HepG2 (cell line): Measurements from ENCODE around the gene CNOT8. TPM values are rescaled to one million over a fixed set of nuclear protein-coding genes. Genes with fewer than 3 reads are reported as not detected.

Source experiments
- ARNT ChIP-seq: fragments of 450-650 bp; IDR thresholded peaks from 2 replicates; pipeline ENCODE4 v1.6.1; 2017
- CAMTA2 ChIP-seq: sonication (generic); formaldehyde crosslinking; IDR thresholded peaks from 2 replicates; pipeline ENCODE4 v1.4.0; 2020; ENCODE audit warnings: mild to moderate bottlenecking, missing genetic modification reagents, borderline replicate concordance
- CBFB ChIP-seq: sonication (generic); formaldehyde crosslinking; IDR thresholded peaks from 2 replicates; pipeline ENCODE4 v1.4.0; 2020; ENCODE audit warnings: missing genetic modification reagents
- CEBPB ChIP-seq: IDR thresholded peaks from 2 replicates; pipeline ENCODE4 v1.6.1; 2011; ENCODE audit warnings: low read depth, low read length, improper control_type of control experiment, borderline replicate concordance
- ESRRA ChIP-seq: sonication (generic); formaldehyde crosslinking; IDR thresholded peaks from 2 replicates; pipeline ENCODE4 v1.5.1; 2020; ENCODE audit warnings: mild to moderate bottlenecking, low read depth, missing genetic modification reagents
- IRF2 ChIP-seq: IDR thresholded peaks from 2 replicates; pipeline ENCODE4 v1.6.1; 2018; ENCODE audit warnings: missing genetic modification reagents, missing compliant biosample characterization
- MEIS2 ChIP-seq: sonication (generic); formaldehyde crosslinking; IDR thresholded peaks from 2 replicates; pipeline ENCODE4 v1.9.0; 2021; ENCODE audit warnings: mild to moderate bottlenecking, missing genetic modification reagents
- NAIF1 ChIP-seq: sonication (generic); formaldehyde crosslinking; IDR thresholded peaks from 2 replicates; pipeline ENCODE4 v1.5.0; 2020; ENCODE audit warnings: mild to moderate bottlenecking, missing genetic modification reagents, borderline replicate concordance
- NCOR1 ChIP-seq: fragments of 200-600 bp; sonication (generic); IDR thresholded peaks from 2 replicates; pipeline ENCODE4 v1.7.0; 2017; ENCODE audit warnings: antibody characterized with exemption, low read length, borderline replicate concordance
- RFX3 ChIP-seq: IDR thresholded peaks from 2 replicates; pipeline ENCODE4 v1.6.1; 2016; ENCODE audit warnings: missing biosample characterization, missing genetic modification reagents
- SAFB2 ChIP-seq: sonication (generic); formaldehyde crosslinking; IDR thresholded peaks from 2 replicates; pipeline ENCODE4 v1.5.1; 2020; ENCODE audit warnings: missing genetic modification reagents, low read depth, mild to moderate bottlenecking, borderline replicate concordance
- SIX1 ChIP-seq: sonication (generic); formaldehyde crosslinking; IDR thresholded peaks from 2 replicates; pipeline ENCODE4 v1.4.0; 2020; ENCODE audit warnings: missing genetic modification reagents, borderline replicate concordance
- TBL1XR1 ChIP-seq: fragments of 150-350 bp; IDR thresholded peaks from 2 replicates; pipeline ENCODE4 v1.6.1; 2014; ENCODE audit warnings: borderline replicate concordance, low read length; ENCODE audit not compliant: partially characterized antibody
- WIZ ChIP-seq: sonication (generic); formaldehyde crosslinking; IDR thresholded peaks from 2 replicates; pipeline ENCODE4 v1.5.1; 2020; ENCODE audit warnings: mild to moderate bottlenecking, missing genetic modification reagents
- ZMAT3 ChIP-seq: sonication (generic); formaldehyde crosslinking; conservative IDR thresholded peaks from 2 replicates; pipeline ENCODE4 v1.7.0; 2021; ENCODE audit warnings: missing genetic modification reagents
- ZNF230 ChIP-seq: sonication (generic); formaldehyde crosslinking; IDR thresholded peaks from 2 replicates; pipeline ENCODE4 v1.4.0; 2020; ENCODE audit warnings: mild to moderate bottlenecking, missing genetic modification reagents
- ZNF251 ChIP-seq: sonication (generic); formaldehyde crosslinking; IDR thresholded peaks from 2 replicates; pipeline ENCODE4 v1.9.0; 2021; ENCODE audit warnings: mild to moderate bottlenecking, missing genetic modification reagents
- ZNF570 ChIP-seq: sonication (generic); formaldehyde crosslinking; IDR thresholded peaks from 2 replicates; pipeline ENCODE4 v1.4.0; 2020; ENCODE audit warnings: mild to moderate bottlenecking, missing genetic modification reagents, borderline replicate concordance
- ZNF7 ChIP-seq: IDR thresholded peaks from 2 replicates; pipeline ENCODE4 v1.6.1; 2016; ENCODE audit warnings: missing biosample characterization, missing genetic modification reagents
- ZNF772 ChIP-seq: sonication (generic); formaldehyde crosslinking; IDR thresholded peaks from 2 replicates; pipeline ENCODE4 v1.5.0; 2020; ENCODE audit warnings: mild to moderate bottlenecking, missing genetic modification reagents
- ZNF816 ChIP-seq: sonication (generic); formaldehyde crosslinking; IDR thresholded peaks from 2 replicates; pipeline ENCODE4 v1.8.0; 2022; ENCODE audit warnings: missing genetic modification reagents, mild to moderate bottlenecking, borderline replicate concordance
- polyA plus RNA-seq, 8 experiments: library from polyadenylated mRNA; depleted of rRNA in 3 of 8; stranded (reverse) in 7 of 8; unstranded in 1 of 8; fragments of >200 nt; fragmentation: Illumina TruSeq in 4 of 8; extraction: Trizol in 4 of 8; gene quantifications; 2 replicates each; pipeline versions ENCODE4 v1.2.1 to v1.2.3, GENCODE V29; 2011 to 2016; ENCODE audit warnings: low read depth in 4 of 8, missing spikeins in 1 of 8, mixed read lengths in 1 of 8; ENCODE audit not compliant: insufficient read depth in 1 of 8
- total RNA-seq, 5 experiments: library from RNA; depleted of rRNA; stranded (reverse); fragments of >200 nt; fragmentation: Illumina TruSeq; extraction: Trizol; gene quantifications; 2 replicates each; pipeline ENCODE4 v1.2.3, GENCODE V29; 2016; ENCODE audit warnings: low read depth in 1 of 5
- TF ChIP-seq, protein P1 (sequence below): IDR thresholded peaks from 2 replicates; pipeline ENCODE4 v1.6.1; 2016; ENCODE audit warnings: missing compliant biosample characterization, missing genetic modification reagents, borderline replicate concordance
- TF ChIP-seq, protein P2 (sequence below), 2 experiments: fragments of 450-650 bp in 1 of 2; sonication (generic) in 1 of 2; formaldehyde crosslinking; IDR thresholded peaks; 2 replicates each; pipeline versions ENCODE4 v1.5.0 to v1.8.0; 2020 to 2022; ENCODE audit warnings: mild to moderate bottlenecking in 1 of 2, missing genetic modification reagents in 1 of 2
- TF ChIP-seq, protein P3 (sequence below): sonication (generic); formaldehyde crosslinking; conservative IDR thresholded peaks from 2 replicates; pipeline ENCODE4 v1.4.0; 2020; ENCODE audit warnings: missing genetic modification reagents
- TF ChIP-seq, protein P4 (sequence below): sonication (generic); formaldehyde crosslinking; IDR thresholded peaks from 2 replicates; pipeline ENCODE4 v1.5.0; 2020; ENCODE audit warnings: mild to moderate bottlenecking, missing genetic modification reagents

CNOT8 gene
- total and polyA plus RNA-seq, 2 of the 13 experiments (the other 11 are each of a cell fraction or from before 2014, with no cell fraction given), result 37.1 to 74.9 TPM

DNA sequence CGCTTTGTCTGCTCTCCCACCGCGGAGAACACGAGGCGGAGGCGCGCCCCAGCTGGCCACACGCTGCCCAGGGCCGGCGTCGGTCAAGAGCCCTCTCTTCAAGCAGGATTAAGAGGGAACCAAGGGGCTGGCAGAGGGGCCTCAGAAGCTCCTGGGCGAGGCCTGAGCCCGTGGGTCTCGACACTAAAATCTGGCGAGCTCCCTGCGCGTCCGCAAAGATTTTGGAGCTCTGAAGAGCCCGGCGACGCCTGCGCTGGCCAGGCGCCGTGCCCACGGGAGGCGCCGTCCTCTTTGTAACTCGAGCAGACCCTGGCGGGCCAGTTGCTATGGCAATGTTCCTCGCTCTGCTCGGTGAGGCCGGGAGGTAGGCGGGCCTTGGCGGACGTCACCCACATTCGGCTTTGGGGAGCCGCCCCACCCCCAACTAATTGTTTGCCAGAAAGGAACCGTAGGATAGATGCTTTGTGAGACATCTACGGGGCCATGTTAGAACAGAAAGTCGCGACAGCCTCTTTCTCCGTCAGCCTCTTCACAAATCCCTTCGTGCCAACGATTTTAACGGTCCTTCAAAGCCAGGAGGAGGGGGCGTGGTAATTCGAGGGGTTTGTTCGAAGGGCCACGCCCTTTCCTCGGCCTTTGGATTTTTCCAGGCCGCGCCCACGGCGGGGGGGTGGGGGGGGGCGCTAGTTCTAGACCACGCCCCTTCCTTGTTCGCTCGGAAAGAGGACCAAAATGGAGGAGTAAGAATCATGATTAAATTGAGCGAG, 714 bp upstream of the CNOT8 start (continued):
- no peak for TF ChIP-seq TBL1XR1
- TF ChIP-seq IRF2 (CRISPR knock-in tag), result no peak
- no peak for TF ChIP-seq ZNF251 (CRISPR knock-in tag)
- TF ChIP-seq MEIS2 (CRISPR knock-in tag), result peak; percentile 68
- TF ChIP-seq, protein P1, sequence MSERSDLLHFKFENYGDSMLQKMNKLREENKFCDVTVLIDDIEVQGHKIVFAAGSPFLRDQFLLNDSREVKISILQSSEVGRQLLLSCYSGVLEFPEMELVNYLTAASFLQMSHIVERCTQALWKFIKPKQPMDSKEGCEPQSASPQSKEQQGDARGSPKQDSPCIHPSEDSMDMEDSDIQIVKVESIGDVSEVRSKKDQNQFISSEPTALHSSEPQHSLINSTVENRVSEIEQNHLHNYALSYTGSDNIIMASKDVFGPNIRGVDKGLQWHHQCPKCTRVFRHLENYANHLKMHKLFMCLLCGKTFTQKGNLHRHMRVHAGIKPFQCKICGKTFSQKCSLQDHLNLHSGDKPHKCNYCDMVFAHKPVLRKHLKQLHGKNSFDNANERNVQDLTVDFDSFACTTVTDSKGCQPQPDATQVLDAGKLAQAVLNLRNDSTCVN (CRISPR knock-in tag), result no peak
- no peak; the same call in 1 of the 2 replicates for TF ChIP-seq WIZ (CRISPR knock-in tag)
- TF ChIP-seq, protein P2, sequence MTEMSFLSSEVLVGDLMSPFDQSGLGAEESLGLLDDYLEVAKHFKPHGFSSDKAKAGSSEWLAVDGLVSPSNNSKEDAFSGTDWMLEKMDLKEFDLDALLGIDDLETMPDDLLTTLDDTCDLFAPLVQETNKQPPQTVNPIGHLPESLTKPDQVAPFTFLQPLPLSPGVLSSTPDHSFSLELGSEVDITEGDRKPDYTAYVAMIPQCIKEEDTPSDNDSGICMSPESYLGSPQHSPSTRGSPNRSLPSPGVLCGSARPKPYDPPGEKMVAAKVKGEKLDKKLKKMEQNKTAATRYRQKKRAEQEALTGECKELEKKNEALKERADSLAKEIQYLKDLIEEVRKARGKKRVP (CRISPR knock-in tag; IDR thresholded peaks at IDR 0.05), result 0 out of 4 replicates have a peak, but pooled peaks of 1 of the 2 experiments have one; percentile 34
- TF ChIP-seq SAFB2 (CRISPR knock-in tag), result no peak; the same call in 1 of the 2 replicates
- TF ChIP-seq NAIF1 (CRISPR knock-in tag), result peak; percentile 66; the same call in 1 of the 2 replicates
- TF ChIP-seq CBFB (CRISPR knock-in tag), result peak; percentile 76
- TF ChIP-seq ZNF230, result no peak
- no peak; the same call in 1 of the 2 replicates for TF ChIP-seq ZNF772
- TF ChIP-seq, protein P3, sequence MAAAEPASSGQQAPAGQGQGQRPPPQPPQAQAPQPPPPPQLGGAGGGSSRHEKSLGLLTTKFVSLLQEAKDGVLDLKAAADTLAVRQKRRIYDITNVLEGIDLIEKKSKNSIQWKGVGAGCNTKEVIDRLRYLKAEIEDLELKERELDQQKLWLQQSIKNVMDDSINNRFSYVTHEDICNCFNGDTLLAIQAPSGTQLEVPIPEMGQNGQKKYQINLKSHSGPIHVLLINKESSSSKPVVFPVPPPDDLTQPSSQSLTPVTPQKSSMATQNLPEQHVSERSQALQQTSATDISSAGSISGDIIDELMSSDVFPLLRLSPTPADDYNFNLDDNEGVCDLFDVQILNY (CRISPR knock-in tag), result no peak
- no peak for TF ChIP-seq CEBPB
- peak; percentile 54; the same call in 1 of the 2 replicates for TF ChIP-seq NCOR1
- TF ChIP-seq CAMTA2 (CRISPR knock-in tag), result peak; percentile 84; the same call in 1 of the 2 replicates
- TF ChIP-seq, protein P4, sequence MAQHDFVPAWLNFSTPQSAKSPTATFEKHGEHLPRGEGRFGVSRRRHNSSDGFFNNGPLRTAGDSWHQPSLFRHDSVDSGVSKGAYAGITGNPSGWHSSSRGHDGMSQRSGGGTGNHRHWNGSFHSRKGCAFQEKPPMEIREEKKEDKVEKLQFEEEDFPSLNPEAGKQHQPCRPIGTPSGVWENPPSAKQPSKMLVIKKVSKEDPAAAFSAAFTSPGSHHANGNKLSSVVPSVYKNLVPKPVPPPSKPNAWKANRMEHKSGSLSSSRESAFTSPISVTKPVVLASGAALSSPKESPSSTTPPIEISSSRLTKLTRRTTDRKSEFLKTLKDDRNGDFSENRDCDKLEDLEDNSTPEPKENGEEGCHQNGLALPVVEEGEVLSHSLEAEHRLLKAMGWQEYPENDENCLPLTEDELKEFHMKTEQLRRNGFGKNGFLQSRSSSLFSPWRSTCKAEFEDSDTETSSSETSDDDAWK (CRISPR knock-in tag), result no peak
- peak; percentile 61; the same call in 1 of the 2 replicates for TF ChIP-seq ZNF816 (CRISPR knock-in tag)
- TF ChIP-seq SIX1 (CRISPR knock-in tag), result peak; percentile 84; the same call in 1 of the 2 replicates
- TF ChIP-seq ZNF7 (CRISPR knock-in tag), result peak; percentile 57; the same call in 1 of the 2 replicates
- TF ChIP-seq ARNT, result no peak
- peak; percentile 91 for TF ChIP-seq RFX3 (CRISPR knock-in tag)
- TF ChIP-seq ZMAT3 (CRISPR knock-in tag), result peak; percentile 17; the same call in 1 of the 2 replicates
- no peak for TF ChIP-seq ZNF570 (CRISPR knock-in tag)
- no peak; the same call in 1 of the 2 replicates for TF ChIP-seq ESRRA (CRISPR knock-in tag)
